SK-N-SH treated with all-trans-retinoic acid at 6 μM for 48 hours (cell line): ENCODE data around the gene SPRING1.

Experiments used
- ATAC-seq: fragments of 200-7000 bp; cut with Tn5 transposase; 3 replicates; pipeline ENCODE4 v1.9.1; 2020; ENCODE audit warnings: mild to moderate bottlenecking, moderate library complexity
- ARNTL ChIP-seq: fragments of 450-650 bp; formaldehyde crosslinking; IDR thresholded peaks from 2 replicates; pipeline ENCODE4 v1.5.0; 2020; ENCODE audit warnings: low read depth, mild to moderate bottlenecking, moderate library complexity, borderline replicate concordance
- BACH2 ChIP-seq: fragments of 250-450 bp; sonication (Bioruptor Pico); IDR thresholded peaks from 2 replicates; pipeline ENCODE4 v1.9.0; 2021; ENCODE audit warnings: mild to moderate bottlenecking, borderline replicate concordance
- ESRRG ChIP-seq: fragments of 250-450 bp; sonication (Bioruptor Pico); IDR thresholded peaks from 2 replicates; pipeline ENCODE4 v1.6.1; 2021; ENCODE audit warnings: mild to moderate bottlenecking
- GLIS3 ChIP-seq: fragments of 250-450 bp; sonication (Bioruptor Pico); IDR thresholded peaks from 2 replicates; pipeline ENCODE4 v1.5.0; 2020; ENCODE audit warnings: mild to moderate bottlenecking, moderate library complexity
- ISL1 ChIP-seq: fragments of 250-450 bp; sonication (Bioruptor Pico); IDR thresholded peaks from 2 replicates; pipeline ENCODE4 v2.1.2; 2022; ENCODE audit warnings: mild to moderate bottlenecking, moderate library complexity
- OSR1 ChIP-seq: fragments of 250-450 bp; sonication (Bioruptor Pico); IDR thresholded peaks from 2 replicates; pipeline ENCODE4 v1.8.0; 2022; ENCODE audit warnings: moderate library complexity, mild to moderate bottlenecking, inconsistent platforms
- PPARA ChIP-seq: fragments of 250-450 bp; sonication (Bioruptor Pico); IDR thresholded peaks from 2 replicates; pipeline ENCODE4 v1.5.0; 2020; ENCODE audit warnings: mild to moderate bottlenecking, borderline replicate concordance
- RARB ChIP-seq: fragments of 250-450 bp; sonication (Bioruptor Pico); IDR thresholded peaks from 2 replicates; pipeline ENCODE4 v1.8.0; 2021; ENCODE audit warnings: mild to moderate bottlenecking, moderate library complexity
- SNAI2 ChIP-seq: fragments of 250-450 bp; sonication (Bioruptor Pico); IDR thresholded peaks from 2 replicates; pipeline ENCODE4 v1.5.0; 2020; ENCODE audit warnings: mild to moderate bottlenecking, moderate library complexity
- TCF4 ChIP-seq: fragments of 250-450 bp; sonication (Bioruptor Pico); IDR thresholded peaks from 2 replicates; pipeline ENCODE4 v1.8.0; 2021; ENCODE audit warnings: mild to moderate bottlenecking, moderate library complexity, borderline replicate concordance
- TOX ChIP-seq: fragments of 250-450 bp; sonication (Bioruptor Pico); IDR thresholded peaks from 2 replicates; pipeline ENCODE4 v1.8.0; 2021; ENCODE audit warnings: mild to moderate bottlenecking, moderate library complexity, borderline replicate concordance
- ZC3H10 ChIP-seq: fragments of 250-450 bp; sonication (Bioruptor Pico); IDR thresholded peaks from 2 replicates; pipeline ENCODE4 v1.5.1; 2021; ENCODE audit warnings: mild to moderate bottlenecking, moderate library complexity
- ZFP3 ChIP-seq: fragments of 250-450 bp; sonication (Bioruptor Pico); IDR thresholded peaks from 2 replicates; pipeline ENCODE4 v1.5.0; 2020; ENCODE audit warnings: mild to moderate bottlenecking, moderate library complexity
- ZFP30 ChIP-seq: fragments of 450-650 bp; formaldehyde crosslinking; IDR thresholded peaks from 2 replicates; pipeline ENCODE4 v1.5.0; 2022; ENCODE audit warnings: mild to moderate bottlenecking, moderate library complexity
- ZNF565 ChIP-seq: fragments of 450-650 bp; formaldehyde crosslinking; conservative IDR thresholded peaks from 2 replicates; pipeline ENCODE4 v1.5.0; 2020; ENCODE audit warnings: low read depth, mild to moderate bottlenecking, moderate library complexity
- ZNF8 ChIP-seq: fragments of 450-650 bp; formaldehyde crosslinking; IDR thresholded peaks from 2 replicates; pipeline ENCODE4 v1.5.0; 2020; ENCODE audit warnings: mild to moderate bottlenecking, moderate library complexity
- TF ChIP-seq, protein P1 (sequence below): fragments of 250-450 bp; sonication (Bioruptor Pico); IDR thresholded peaks from 2 replicates; pipeline ENCODE4 v1.8.0; 2020; ENCODE audit warnings: mild to moderate bottlenecking, moderate library complexity, borderline replicate concordance
- TF ChIP-seq, protein P2 (sequence below): fragments of 250-450 bp; sonication (Bioruptor Pico); IDR thresholded peaks from 2 replicates; pipeline ENCODE4 v1.5.1; 2020; ENCODE audit warnings: low read depth, mild to moderate bottlenecking, moderate library complexity
- TF ChIP-seq, protein P3 (sequence below): fragments of 250-450 bp; sonication (Bioruptor Pico); IDR thresholded peaks from 2 replicates; pipeline ENCODE4 v1.5.0; 2020; ENCODE audit warnings: mild to moderate bottlenecking, moderate library complexity
- TF ChIP-seq, protein P4 (sequence below): fragments of 250-450 bp; sonication (Bioruptor Pico); IDR thresholded peaks from 2 replicates; pipeline ENCODE4 v1.5.1; 2021; ENCODE audit warnings: mild to moderate bottlenecking, moderate library complexity
- TF ChIP-seq, protein P5 (sequence below): fragments of 250-450 bp; sonication (Bioruptor Pico); IDR thresholded peaks from 2 replicates; pipeline ENCODE4 v1.8.0; 2021; ENCODE audit warnings: low read depth, mild to moderate bottlenecking, moderate library complexity, borderline replicate concordance

Gene SPRING1

DNA sequence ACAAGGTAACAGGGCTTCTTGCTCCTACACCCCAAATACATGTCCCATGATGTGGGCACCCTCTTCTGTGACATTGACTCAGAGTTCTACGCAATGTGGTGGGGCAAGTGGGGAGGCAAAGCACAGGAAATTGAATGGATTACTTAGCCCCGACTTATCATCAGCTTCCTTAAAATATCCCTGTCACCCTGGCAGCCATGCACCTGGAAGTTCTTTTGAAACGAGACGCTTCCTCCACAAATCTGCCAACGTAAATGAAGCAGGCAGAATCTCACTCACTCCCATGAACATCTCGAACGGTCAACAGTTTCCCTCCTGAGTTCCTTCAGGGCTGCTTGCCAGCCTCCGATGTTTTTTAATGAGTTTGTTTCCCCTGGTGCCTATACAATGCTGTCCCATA is 33.8 kb upstream of the SPRING1 start:
- TF ChIP-seq ISL1 (CRISPR knock-in tag) (no peak), RARB (CRISPR knock-in tag) (no peak), ZFP30 (CRISPR knock-in tag) (no peak), TOX (no peak)
- TF ChIP-seq, protein P1, sequence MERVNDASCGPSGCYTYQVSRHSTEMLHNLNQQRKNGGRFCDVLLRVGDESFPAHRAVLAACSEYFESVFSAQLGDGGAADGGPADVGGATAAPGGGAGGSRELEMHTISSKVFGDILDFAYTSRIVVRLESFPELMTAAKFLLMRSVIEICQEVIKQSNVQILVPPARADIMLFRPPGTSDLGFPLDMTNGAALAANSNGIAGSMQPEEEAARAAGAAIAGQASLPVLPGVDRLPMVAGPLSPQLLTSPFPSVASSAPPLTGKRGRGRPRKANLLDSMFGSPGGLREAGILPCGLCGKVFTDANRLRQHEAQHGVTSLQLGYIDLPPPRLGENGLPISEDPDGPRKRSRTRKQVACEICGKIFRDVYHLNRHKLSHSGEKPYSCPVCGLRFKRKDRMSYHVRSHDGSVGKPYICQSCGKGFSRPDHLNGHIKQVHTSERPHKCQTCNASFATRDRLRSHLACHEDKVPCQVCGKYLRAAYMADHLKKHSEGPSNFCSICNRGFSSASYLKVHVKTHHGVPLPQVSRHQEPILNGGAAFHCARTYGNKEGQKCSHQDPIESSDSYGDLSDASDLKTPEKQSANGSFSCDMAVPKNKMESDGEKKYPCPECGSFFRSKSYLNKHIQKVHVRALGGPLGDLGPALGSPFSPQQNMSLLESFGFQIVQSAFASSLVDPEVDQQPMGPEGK = no peak
- TF ChIP-seq, all 23 proteins: peak for 0

DNA sequence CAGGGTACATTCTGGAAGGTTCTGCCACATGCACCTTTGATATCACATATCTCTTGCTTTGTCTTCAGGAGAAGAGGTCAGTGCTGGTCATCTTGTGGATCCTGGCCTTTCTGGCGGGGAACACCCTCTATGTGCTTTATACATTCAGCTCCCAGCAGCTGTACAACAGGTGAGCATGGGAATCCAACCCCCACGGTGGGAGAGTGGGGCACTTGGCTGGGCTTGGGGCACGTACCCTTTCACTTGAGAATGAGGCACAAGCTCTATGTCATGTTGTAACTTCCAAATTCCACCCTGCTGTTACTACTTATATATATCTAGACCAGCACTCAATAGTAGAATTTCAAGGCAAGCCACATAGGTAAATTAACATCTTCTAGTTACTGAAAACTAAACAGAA is 28.9 kb upstream of the SPRING1 start:
- no peak for ATAC-seq
- TF ChIP-seq ESRRG (CRISPR knock-in tag) (no peak), PPARA (CRISPR knock-in tag) (no peak)
- TF ChIP-seq, protein P2, sequence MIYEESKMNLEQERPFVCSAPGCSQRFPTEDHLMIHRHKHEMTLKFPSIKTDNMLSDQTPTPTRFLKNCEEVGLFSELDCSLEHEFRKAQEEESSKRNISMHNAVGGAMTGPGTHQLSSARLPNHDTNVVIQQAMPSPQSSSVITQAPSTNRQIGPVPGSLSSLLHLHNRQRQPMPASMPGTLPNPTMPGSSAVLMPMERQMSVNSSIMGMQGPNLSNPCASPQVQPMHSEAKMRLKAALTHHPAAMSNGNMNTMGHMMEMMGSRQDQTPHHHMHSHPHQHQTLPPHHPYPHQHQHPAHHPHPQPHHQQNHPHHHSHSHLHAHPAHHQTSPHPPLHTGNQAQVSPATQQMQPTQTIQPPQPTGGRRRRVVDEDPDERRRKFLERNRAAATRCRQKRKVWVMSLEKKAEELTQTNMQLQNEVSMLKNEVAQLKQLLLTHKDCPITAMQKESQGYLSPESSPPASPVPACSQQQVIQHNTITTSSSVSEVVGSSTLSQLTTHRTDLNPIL (CRISPR knock-in tag) = no peak
- TF ChIP-seq, protein P3, sequence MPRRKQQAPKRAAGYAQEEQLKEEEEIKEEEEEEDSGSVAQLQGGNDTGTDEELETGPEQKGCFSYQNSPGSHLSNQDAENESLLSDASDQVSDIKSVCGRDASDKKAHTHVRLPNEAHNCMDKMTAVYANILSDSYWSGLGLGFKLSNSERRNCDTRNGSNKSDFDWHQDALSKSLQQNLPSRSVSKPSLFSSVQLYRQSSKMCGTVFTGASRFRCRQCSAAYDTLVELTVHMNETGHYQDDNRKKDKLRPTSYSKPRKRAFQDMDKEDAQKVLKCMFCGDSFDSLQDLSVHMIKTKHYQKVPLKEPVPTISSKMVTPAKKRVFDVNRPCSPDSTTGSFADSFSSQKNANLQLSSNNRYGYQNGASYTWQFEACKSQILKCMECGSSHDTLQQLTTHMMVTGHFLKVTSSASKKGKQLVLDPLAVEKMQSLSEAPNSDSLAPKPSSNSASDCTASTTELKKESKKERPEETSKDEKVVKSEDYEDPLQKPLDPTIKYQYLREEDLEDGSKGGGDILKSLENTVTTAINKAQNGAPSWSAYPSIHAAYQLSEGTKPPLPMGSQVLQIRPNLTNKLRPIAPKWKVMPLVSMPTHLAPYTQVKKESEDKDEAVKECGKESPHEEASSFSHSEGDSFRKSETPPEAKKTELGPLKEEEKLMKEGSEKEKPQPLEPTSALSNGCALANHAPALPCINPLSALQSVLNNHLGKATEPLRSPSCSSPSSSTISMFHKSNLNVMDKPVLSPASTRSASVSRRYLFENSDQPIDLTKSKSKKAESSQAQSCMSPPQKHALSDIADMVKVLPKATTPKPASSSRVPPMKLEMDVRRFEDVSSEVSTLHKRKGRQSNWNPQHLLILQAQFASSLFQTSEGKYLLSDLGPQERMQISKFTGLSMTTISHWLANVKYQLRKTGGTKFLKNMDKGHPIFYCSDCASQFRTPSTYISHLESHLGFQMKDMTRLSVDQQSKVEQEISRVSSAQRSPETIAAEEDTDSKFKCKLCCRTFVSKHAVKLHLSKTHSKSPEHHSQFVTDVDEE = no peak
- TF ChIP-seq, protein P4, sequence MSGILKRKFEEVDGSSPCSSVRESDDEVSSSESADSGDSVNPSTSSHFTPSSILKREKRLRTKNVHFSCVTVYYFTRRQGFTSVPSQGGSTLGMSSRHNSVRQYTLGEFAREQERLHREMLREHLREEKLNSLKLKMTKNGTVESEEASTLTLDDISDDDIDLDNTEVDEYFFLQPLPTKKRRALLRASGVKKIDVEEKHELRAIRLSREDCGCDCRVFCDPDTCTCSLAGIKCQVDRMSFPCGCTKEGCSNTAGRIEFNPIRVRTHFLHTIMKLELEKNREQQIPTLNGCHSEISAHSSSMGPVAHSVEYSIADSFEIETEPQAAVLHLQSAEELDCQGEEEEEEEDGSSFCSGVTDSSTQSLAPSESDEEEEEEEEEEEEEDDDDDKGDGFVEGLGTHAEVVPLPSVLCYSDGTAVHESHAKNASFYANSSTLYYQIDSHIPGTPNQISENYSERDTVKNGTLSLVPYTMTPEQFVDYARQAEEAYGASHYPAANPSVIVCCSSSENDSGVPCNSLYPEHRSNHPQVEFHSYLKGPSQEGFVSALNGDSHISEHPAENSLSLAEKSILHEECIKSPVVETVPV (CRISPR knock-in tag) = no peak

More for the DNA sequence above, 33.8 kb upstream of the SPRING1 start:
- no peak for ATAC-seq

DNA sequence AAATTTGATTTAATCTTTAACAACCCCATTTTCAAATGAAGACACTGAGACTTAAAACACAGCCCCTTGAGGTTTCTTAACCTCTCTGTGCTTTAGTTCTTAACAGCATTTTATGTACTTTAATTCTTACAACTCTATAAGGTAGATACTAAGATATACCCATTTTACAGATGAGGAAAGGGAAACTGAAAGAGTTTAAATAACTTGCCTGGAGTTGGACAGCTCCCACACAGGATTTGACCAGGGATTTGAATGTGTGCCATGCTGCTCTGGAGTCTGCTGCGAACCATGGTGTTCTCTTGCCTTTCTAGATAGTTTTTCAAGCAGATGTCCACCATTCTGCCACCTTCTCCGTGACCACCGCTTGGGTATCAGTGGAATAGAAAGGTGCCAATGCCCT is 28.4 kb upstream of the SPRING1 start:
- TF ChIP-seq OSR1 (CRISPR knock-in tag) (no peak), ZFP30 (CRISPR knock-in tag) (no peak), ZC3H10 (CRISPR knock-in tag) (no peak), BACH2 (no peak), TOX (no peak), RARB (CRISPR knock-in tag) (no peak), ZNF565 (CRISPR knock-in tag) (no peak), ISL1 (CRISPR knock-in tag) (no peak), SNAI2 (CRISPR knock-in tag) (no peak), ZNF8 (CRISPR knock-in tag) (no peak), ZFP3 (CRISPR knock-in tag) (no peak), ARNTL (CRISPR knock-in tag) (no peak), ESRRG (CRISPR knock-in tag) (no peak), TCF4 (CRISPR knock-in tag) (no peak), GLIS3 (CRISPR knock-in tag) (no peak)
- TF ChIP-seq, protein P1 = no peak
- TF ChIP-seq, protein P3 = no peak
- TF ChIP-seq, protein P5, sequence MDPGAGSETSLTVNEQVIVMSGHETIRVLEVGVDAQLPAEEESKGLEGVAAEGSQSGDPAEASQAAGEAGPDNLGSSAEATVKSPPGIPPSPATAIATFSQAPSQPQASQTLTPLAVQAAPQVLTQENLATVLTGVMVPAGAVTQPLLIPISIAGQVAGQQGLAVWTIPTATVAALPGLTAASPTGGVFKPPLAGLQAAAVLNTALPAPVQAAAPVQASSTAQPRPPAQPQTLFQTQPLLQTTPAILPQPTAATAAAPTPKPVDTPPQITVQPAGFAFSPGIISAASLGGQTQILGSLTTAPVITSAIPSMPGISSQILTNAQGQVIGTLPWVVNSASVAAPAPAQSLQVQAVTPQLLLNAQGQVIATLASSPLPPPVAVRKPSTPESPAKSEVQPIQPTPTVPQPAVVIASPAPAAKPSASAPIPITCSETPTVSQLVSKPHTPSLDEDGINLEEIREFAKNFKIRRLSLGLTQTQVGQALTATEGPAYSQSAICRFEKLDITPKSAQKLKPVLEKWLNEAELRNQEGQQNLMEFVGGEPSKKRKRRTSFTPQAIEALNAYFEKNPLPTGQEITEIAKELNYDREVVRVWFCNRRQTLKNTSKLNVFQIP (CRISPR knock-in tag) = no peak
- TF ChIP-seq, protein P4 (CRISPR knock-in tag) = no peak
- no peak for ATAC-seq
